Left ventricle myocardium superior (tissue), 1 donor: ENCODE results near the gene SUB1. TPM values are rescaled to one million over a fixed set of nuclear protein-coding genes. Genes with fewer than 3 reads are reported as not detected.

Experiments
- ATAC-seq: fragments of 200-7000 bp; cut with Tn5 transposase; one replicate; pipeline ENCODE4 v1.9.1; 2020; ENCODE audit warnings: mild to moderate bottlenecking, moderate library complexity
- DNase-seq: peaks from one replicate; pipeline ENCODE4 v3.0.0-alpha.2; 2020
- intact Hi-C: fragments of 100-400 bp; cut with micrococcal nuclease; formaldehyde crosslinking; loops from one replicate; pipeline ENCODE4 v1.11.0; 2022
- total RNA-seq: library from RNA; stranded (reverse); fragmentation: NEBNext Ultra II Directional; extraction: Animal tissue kit (Norgen Biotek cat#: 25700); gene quantifications from one replicate; pipeline ENCODE4 v1.2.1, GENCODE V29; 2021
- donor health status: DM: no; HTN: yes; CAD: no; lungs with severe emphysema.

Gene SUB1
- total RNA-seq, 1 donor from 2014 or later: 183 TPM

- intact Hi-C loops: no loop called here
- ATAC-seq (no peak), DNase-seq (no peak)
Measured at GRCh38 chr5:32595118-32595517, 9.8 kb downstream of the SUB1 start.

- ATAC-seq: no peak
- no peak for DNase-seq
- intact Hi-C loops: no loop called here
Measured at GRCh38 chr5:32597041-32597629, 11.8 kb downstream of the SUB1 start.

GRCh38 chr5:32598260-32598937, 13.0 kb downstream of the SUB1 start:
- intact Hi-C loops: no loop called here
- ATAC-seq: no peak
- no peak for DNase-seq

GRCh38 chr5:32598997-32599549, 13.7 kb downstream of the SUB1 start:
- intact Hi-C loops: no loop called here
- ATAC-seq (peak; percentile 45), DNase-seq (no peak)

GRCh38 chr5:32600054-32600622, 14.8 kb downstream of the SUB1 start:
- ATAC-seq (peak; percentile 89), DNase-seq (no peak)
- intact Hi-C loops: no loop called here

GRCh38 chr5:32601623-32602295, 16.4 kb downstream of the SUB1 start:
- DNase-seq (no peak), ATAC-seq (no peak)
- intact Hi-C loops: no loop called here

- intact Hi-C loops: no loop called here
- DNase-seq (no peak), ATAC-seq (no peak)
Measured at GRCh38 chr5:32602906-32603305, 17.5 kb downstream of the SUB1 start.

GRCh38 chr5:32604800-32605765, 19.7 kb downstream of the SUB1 start:
- no peak for DNase-seq
- ATAC-seq: no peak
- intact Hi-C loops: no loop called here

- intact Hi-C loops: no loop called here
- DNase-seq: no peak
- no peak for ATAC-seq
Measured at GRCh38 chr5:32605766-32606152, 20.4 kb downstream of the SUB1 start.

GRCh38 chr5:32612134-32612888, 27.0 kb downstream of the SUB1 start:
- no peak for DNase-seq
- intact Hi-C loops: loop anchor here (2.0 kb wide), 1 partner anchor 124 kb away; no protein-coding TSS in a partner anchor
- no peak for ATAC-seq

GRCh38 chr5:32613050-32613672, 27.8 kb downstream of the SUB1 start:
- intact Hi-C loops: loop anchor here (2.0 kb wide), 1 partner anchor 124 kb away; no protein-coding TSS in a partner anchor
- ATAC-seq (peak; percentile 65), DNase-seq (peak; percentile 84)

- ATAC-seq: peak; percentile 22
Measured at GRCh38 chr5:32615236-32615635, 29.9 kb downstream of the SUB1 start.

GRCh38 chr5:32618962-32619361, 33.6 kb downstream of the SUB1 start:
- DNase-seq (no peak), ATAC-seq (peak; percentile 65)
- intact Hi-C loops: no loop called here

More at GRCh38 chr5:32615236-32615635, 29.9 kb downstream of the SUB1 start:
- intact Hi-C loops: no loop called here
- no peak for DNase-seq

- ATAC-seq (no peak), DNase-seq (no peak)
- intact Hi-C loops: no loop called here
Measured at GRCh38 chr5:32621256-32621655, 35.9 kb downstream of the SUB1 start.

GRCh38 chr5:32625106-32625505, 39.7 kb downstream of the SUB1 start:
- DNase-seq: no peak
- no peak for ATAC-seq
- intact Hi-C loops: no loop called here

- ATAC-seq (no peak), DNase-seq (no peak)
- intact Hi-C loops: no loop called here
Measured at GRCh38 chr5:32625547-32625946, 40.2 kb downstream of the SUB1 start.

GRCh38 chr5:32627219-32627870, 42.0 kb downstream of the SUB1 start:
- intact Hi-C loops: no loop called here
- no peak for DNase-seq
- ATAC-seq: no peak
